CD4-positive, alpha-beta T cell (primary cell): ENCODE results near the gene AFG1L. TPM values are rescaled to one million over a fixed set of nuclear protein-coding genes. Genes with fewer than 3 reads are reported as not detected.

Experiments used
- ATAC-seq: fragments of 200-7000 bp; cut with Tn5 transposase; one replicate; pipeline ENCODE4 v1.10.0; 2022; ENCODE audit warnings: mild to moderate bottlenecking; ENCODE audit not compliant: poor library complexity
- CTCF ChIA-PET: fragments of 350-600 bp; sonication (Branson Sonifier 250); formaldehyde crosslinking; loops from one replicate; lab custom pipeline; 2021; ENCODE audit warnings: antibody characterized with exemption, inconsistent platforms; lab: Charles Lee
- POLR2A ChIA-PET: fragments of 350-600 bp; sonication (Branson Sonifier 250); formaldehyde crosslinking; loops from one replicate; lab custom pipeline; 2021; ENCODE audit warnings: antibody characterized with exemption, inconsistent platforms; lab: Charles Lee
- DNase-seq, 14 experiments: peaks; one replicate each; pipeline ENCODE4 v3.0.0-alpha.2; 2013 to 2020; ENCODE audit warnings: mixed read lengths in 2 of 14
- H3K27ac ChIP-seq, 2 donors: one replicate each; pipeline versions ENCODE4 v1.5.1 to v1.7.0; 2013; ENCODE audit warnings: low read length in 2 of 2, low read depth in 1 of 2, mild to moderate bottlenecking in 1 of 2
- H3K27me3 ChIP-seq, 2 experiments: 1 replicate in 1 of 2; 2 replicates in 1 of 2; pipeline versions ENCODE4 v1.6.1 to v1.7.0; 2013; ENCODE audit warnings: low read length in 2 of 2, control low read depth in 1 of 2, mild to moderate bottlenecking in 1 of 2, moderate library complexity in 1 of 2; ENCODE audit not compliant: insufficient read depth in 2 of 2, control insufficient read depth in 1 of 2
- H3K36me3 ChIP-seq: one replicate; pipeline ENCODE4 v1.6.1; 2013; ENCODE audit warnings: low read length, control low read depth; ENCODE audit not compliant: insufficient read depth
- H3K4me1 ChIP-seq: one replicate; pipeline ENCODE4 v1.6.1; 2013; ENCODE audit warnings: low read length, control low read depth; ENCODE audit not compliant: insufficient read depth
- H3K4me3 ChIP-seq: one replicate; pipeline ENCODE4 v1.5.1; 2013; ENCODE audit warnings: mild to moderate bottlenecking, low read length, moderate library complexity
- H3K9me3 ChIP-seq, 2 experiments: 1 replicate in 1 of 2; 2 replicates in 1 of 2; pipeline versions ENCODE4 v1.6.1 to v1.7.0; 2013; ENCODE audit warnings: low read length in 2 of 2, mild to moderate bottlenecking in 2 of 2, control low read depth in 1 of 2, moderate library complexity in 1 of 2; ENCODE audit not compliant: control insufficient read depth in 1 of 2, insufficient read depth in 1 of 2
- H3K27ac Mint-ChIP-seq: one replicate; pipeline ENCODE4 v1.8.0; 2020; ENCODE audit warnings: mixed read lengths
- H3K27me3 Mint-ChIP-seq: one replicate; pipeline ENCODE4 v1.8.0; 2021; ENCODE audit warnings: mixed read lengths
- H3K36me3 Mint-ChIP-seq: one replicate; pipeline ENCODE4 v1.8.0; 2021; ENCODE audit warnings: low read depth, mixed read lengths
- H3K4me1 Mint-ChIP-seq: one replicate; pipeline ENCODE4 v1.8.0; 2021; ENCODE audit warnings: low read depth, mixed read lengths
- H3K4me3 Mint-ChIP-seq: one replicate; pipeline ENCODE4 v1.8.0; 2020; ENCODE audit warnings: mild to moderate bottlenecking, mixed read lengths
- H3K9me3 Mint-ChIP-seq: one replicate; pipeline ENCODE4 v1.8.0; 2020; ENCODE audit warnings: mixed read lengths
- intact Hi-C, 2 experiments: fragments of 100-400 bp; cut with DNase I in 1 of 2; cut with micrococcal nuclease in 1 of 2; formaldehyde crosslinking; loops; one replicate each; pipeline versions ENCODE4 v1.15.1 to v1.9.0; 2023 to 2025; cut with DNase I, micrococcal nuclease
- total RNA-seq, 174 experiments: library from RNA in 2 of 174; stranded (reverse) in 2 of 174; gene quantifications; one replicate each; pipeline ENCODE4 v1.2.3 and lab custom pipeline; 2021 to 2026
- TF ChIP-seq, protein P1 (sequence below): fragments of 200-600 bp; IDR thresholded peaks from one replicate; pipeline ENCODE4 v1.8.0; 2022; ENCODE audit warnings: antibody characterized with exemption, mild to moderate bottlenecking

Gene AFG1L
- total RNA-seq, 2 experiments from 2014 or later: 3.0 to 3.9 TPM

DNA sequence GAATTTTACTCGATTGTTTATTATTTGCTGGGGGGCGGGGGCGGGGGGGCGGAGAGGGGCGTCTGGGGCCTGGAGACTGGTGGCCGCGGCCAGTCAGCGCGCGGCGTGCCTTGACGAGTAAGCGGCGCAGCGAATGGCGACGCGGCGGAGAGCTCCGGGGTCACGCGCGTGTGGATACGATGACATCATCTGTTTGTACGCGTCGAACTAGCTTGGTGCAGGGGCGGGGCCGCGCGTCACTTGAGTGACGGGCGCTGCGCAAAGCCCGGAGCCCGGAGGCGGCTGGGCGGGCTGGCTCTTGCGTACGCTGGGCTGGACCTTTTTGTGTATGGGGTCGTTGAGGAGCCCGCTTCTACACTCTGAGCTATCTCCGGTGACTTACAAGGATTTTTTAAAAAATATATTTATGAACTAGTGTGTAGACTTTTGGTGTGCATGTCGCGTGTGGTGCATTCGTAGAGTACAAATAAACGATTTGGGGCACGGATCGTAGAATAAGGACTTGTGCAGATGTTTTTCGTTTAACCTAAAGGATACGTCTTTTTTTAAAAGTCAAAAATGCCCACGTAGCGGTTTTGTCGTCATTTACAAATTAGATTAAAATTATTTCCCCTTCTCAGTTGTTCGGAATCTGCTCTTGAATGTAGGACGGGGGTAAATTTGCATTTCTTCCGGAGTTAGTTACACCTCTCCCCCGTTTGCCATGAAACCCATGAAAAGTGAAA, 263.7 kb downstream of the AFG1L start:
- H3K4me3 ChIP-seq: peak overlapping the region; percentile 99
- intact Hi-C loops: loop anchor here (2.0 to 5.0 kb wide), 8 partner anchors 34 to 884 kb away; partner anchors contain the start of genes CD164 (in 2 of the 2), CEP57L1 (in 2 of the 2), SESN1 (in 2 of the 2) and PPIL6 (in 1 of the 2)
- ATAC-seq (peak; percentile 67), DNase-seq (peak; percentile 93 to 100 (median 97))
- H3K9me3 ChIP-seq: no peaks in the 10 kb centered on the region
- peak overlapping the region; percentile 99 for H3K4me3 Mint-ChIP-seq
- no peaks in the 10 kb centered on the region for H3K9me3 Mint-ChIP-seq
- no peaks in the 10 kb centered on the region for H3K27me3 Mint-ChIP-seq
- peak overlapping the region; percentile 99 to 100 for H3K27ac ChIP-seq
- POLR2A ChIA-PET: interaction anchor here (0.6 to 5.5 kb wide), 40 partner anchors 9 to 1132 kb away, joined by 3 to 102 read pairs (median 6); partner anchors contain the start of genes AFG1L, AK9, ARMC2 and CD164
- peaks cover 29% of the 10 kb centered on the region for H3K4me1 ChIP-seq
- H3K36me3 Mint-ChIP-seq: peaks cover 23% of the 10 kb centered on the region
- CTCF ChIA-PET: interaction anchor here (0.6 to 3.0 kb wide), 4 partner anchors 17 to 825 kb away, joined by 3 to 17 read pairs (median 5); partner anchors contain the start of gene SNX3
- peak overlapping the region; percentile 100 for H3K27ac Mint-ChIP-seq
- H3K27me3 ChIP-seq: no peaks in the 10 kb centered on the region
- H3K4me1 Mint-ChIP-seq: peaks cover 20% of the 10 kb centered on the region
- TF ChIP-seq, protein P1, sequence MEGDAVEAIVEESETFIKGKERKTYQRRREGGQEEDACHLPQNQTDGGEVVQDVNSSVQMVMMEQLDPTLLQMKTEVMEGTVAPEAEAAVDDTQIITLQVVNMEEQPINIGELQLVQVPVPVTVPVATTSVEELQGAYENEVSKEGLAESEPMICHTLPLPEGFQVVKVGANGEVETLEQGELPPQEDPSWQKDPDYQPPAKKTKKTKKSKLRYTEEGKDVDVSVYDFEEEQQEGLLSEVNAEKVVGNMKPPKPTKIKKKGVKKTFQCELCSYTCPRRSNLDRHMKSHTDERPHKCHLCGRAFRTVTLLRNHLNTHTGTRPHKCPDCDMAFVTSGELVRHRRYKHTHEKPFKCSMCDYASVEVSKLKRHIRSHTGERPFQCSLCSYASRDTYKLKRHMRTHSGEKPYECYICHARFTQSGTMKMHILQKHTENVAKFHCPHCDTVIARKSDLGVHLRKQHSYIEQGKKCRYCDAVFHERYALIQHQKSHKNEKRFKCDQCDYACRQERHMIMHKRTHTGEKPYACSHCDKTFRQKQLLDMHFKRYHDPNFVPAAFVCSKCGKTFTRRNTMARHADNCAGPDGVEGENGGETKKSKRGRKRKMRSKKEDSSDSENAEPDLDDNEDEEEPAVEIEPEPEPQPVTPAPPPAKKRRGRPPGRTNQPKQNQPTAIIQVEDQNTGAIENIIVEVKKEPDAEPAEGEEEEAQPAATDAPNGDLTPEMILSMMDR: no peak
- peaks cover 7% of the 10 kb centered on the region for H3K36me3 ChIP-seq

DNA sequence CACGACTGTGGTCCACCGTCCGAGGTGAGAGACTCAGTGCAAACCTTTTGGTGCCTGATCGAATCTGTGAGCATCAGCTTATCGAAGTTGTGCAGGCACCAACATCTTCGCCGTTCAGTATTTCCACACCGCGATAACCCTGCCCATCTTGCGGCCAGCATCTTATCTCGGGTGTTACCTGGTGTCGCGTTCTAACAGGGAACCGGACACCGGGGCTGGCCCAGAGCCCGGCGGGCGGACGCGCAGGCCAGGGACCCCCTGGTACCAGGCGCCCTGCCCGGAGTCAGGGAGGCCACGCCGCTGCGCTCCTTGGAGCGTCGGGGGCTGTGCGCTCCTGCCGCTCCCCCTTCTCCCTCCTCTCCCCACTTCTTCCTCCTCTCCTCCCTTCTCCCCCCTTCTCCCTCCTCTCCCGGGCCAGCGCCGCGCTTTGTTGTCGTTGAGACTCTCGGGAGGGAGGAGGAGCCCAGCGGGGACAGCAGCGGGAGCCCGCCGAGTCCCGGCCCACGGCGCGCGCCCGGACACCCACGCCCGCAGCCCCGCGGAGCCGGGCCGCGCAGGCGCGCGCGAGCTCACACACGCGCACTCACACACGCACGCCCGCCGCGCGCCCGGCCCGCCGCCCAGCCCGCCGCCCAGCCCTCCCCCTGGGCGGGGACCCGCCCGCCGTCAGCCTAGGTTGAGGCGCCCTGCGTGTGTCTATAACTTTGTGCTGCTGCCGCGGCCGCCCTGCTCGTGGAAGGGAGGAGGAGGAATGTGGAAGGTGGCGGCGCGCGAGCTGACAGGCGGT, 264.4 kb downstream of the AFG1L start:
- Mint-ChIP-seq H3K4me3 (peak overlapping the region; percentile 99), H3K4me1 (peaks cover 26% of the 10 kb centered on the region)
- peak; percentile 53 for ATAC-seq

More for the DNA sequence above, 264.4 kb downstream of the AFG1L start:
- intact Hi-C loops: loop anchor here (2.0 to 5.0 kb wide), 8 partner anchors 33 to 883 kb away; partner anchors contain the start of genes CD164 (in 2 of the 2), CEP57L1 (in 2 of the 2), SESN1 (in 2 of the 2) and PPIL6 (in 1 of the 2)
- H3K27ac Mint-ChIP-seq: peak overlapping the region; percentile 100
- peak overlapping the region; percentile 93 to 99 for H3K27ac ChIP-seq
- peaks cover 23% of the 10 kb centered on the region for H3K36me3 Mint-ChIP-seq
- no peaks in the 10 kb centered on the region for H3K9me3 Mint-ChIP-seq
- ChIA-PET CTCF (no interaction called here), POLR2A (interaction anchor here (0.8 to 5.5 kb wide), 40 partner anchors 9 to 1132 kb away, joined by 3 to 102 read pairs (median 6); partner anchors contain the start of genes AFG1L, AK9, ARMC2 and CD164)
- no peaks in the 10 kb centered on the region for H3K27me3 Mint-ChIP-seq
- no peaks in the 10 kb centered on the region for H3K9me3 ChIP-seq
- peak overlapping the region; percentile 99 for H3K4me3 ChIP-seq
- TF ChIP-seq, protein P1: no peak
- peak; percentile 81 to 97 (median 87) for DNase-seq
- no peaks in the 10 kb centered on the region for H3K27me3 ChIP-seq
- H3K4me1 ChIP-seq: peaks cover 29% of the 10 kb centered on the region
- peaks cover 7% of the 10 kb centered on the region for H3K36me3 ChIP-seq
